Fibroblast of lung (primary cell): Measurements from ENCODE around the gene KRT38. TPM values are rescaled to one million over a fixed set of nuclear protein-coding genes. Genes with fewer than 3 reads are reported as not detected.

ENCODE experiments used
- DNase-seq, 2 donors: peaks; one replicate each; pipeline versions ENCODE4 v3.0.0 to v3.0.0-alpha.2; 2010; ENCODE audit warnings: low read depth in 2 of 2
- H2AFZ ChIP-seq: 2 replicates; pipeline ENCODE4 v1.5.1; 2012; ENCODE audit warnings: low read length, control low read depth, inconsistent platforms
- H3K27ac ChIP-seq: 2 replicates; pipeline ENCODE4 v1.5.1; 2011; ENCODE audit warnings: low read length, control low read depth; ENCODE audit not compliant: insufficient read depth
- H3K27me3 ChIP-seq: 2 replicates; pipeline ENCODE4 v1.5.1; 2011; ENCODE audit warnings: mild to moderate bottlenecking, low read length; ENCODE audit not compliant: control insufficient read depth, insufficient read depth
- H3K36me3 ChIP-seq: 2 replicates; pipeline ENCODE4 v1.5.1; 2011; ENCODE audit warnings: low read length; ENCODE audit not compliant: control insufficient read depth, insufficient read depth
- H3K4me1 ChIP-seq: 2 replicates; pipeline ENCODE4 v1.5.1; 2011; ENCODE audit warnings: low read length; ENCODE audit not compliant: control insufficient read depth, insufficient read depth; ENCODE audit errors: extremely low read depth
- H3K4me2 ChIP-seq: 2 replicates; pipeline ENCODE4 v1.5.1; 2011; ENCODE audit warnings: low read length, control low read depth; ENCODE audit not compliant: insufficient read depth; ENCODE audit errors: extremely low read depth
- H3K4me3 ChIP-seq, 4 experiments: fragments of 200-600 bp in 1 of 4; sonication (generic) in 1 of 4; replicated peaks in 1 of 4; 2 replicates each; pipeline ENCODE4 v1.5.1; 2011 to 2016; ENCODE audit warnings: low read length in 4 of 4, low read depth in 3 of 4, mild to moderate bottlenecking in 3 of 4, control low read depth in 2 of 4, inconsistent platforms in 1 of 4, mixed read lengths in 1 of 4; ENCODE audit not compliant: insufficient read depth in 1 of 4; ENCODE audit errors: control extremely low read depth in 1 of 4
- H3K79me2 ChIP-seq: 2 replicates; pipeline ENCODE4 v1.5.1; 2012; ENCODE audit warnings: mild to moderate bottlenecking, low read length, inconsistent platforms; ENCODE audit not compliant: control insufficient read depth, insufficient read depth
- H3K9ac ChIP-seq: 2 replicates; pipeline ENCODE4 v1.5.1; 2011; ENCODE audit warnings: mild to moderate bottlenecking, low read length, control low read depth; ENCODE audit not compliant: insufficient read depth
- H3K9me3 ChIP-seq: 2 replicates; pipeline ENCODE4 v1.5.1; 2012; ENCODE audit warnings: low read depth, low read length; ENCODE audit not compliant: control insufficient read depth, insufficient read depth
- H4K20me1 ChIP-seq: 2 replicates; pipeline ENCODE4 v1.5.1; 2011; ENCODE audit warnings: low read length; ENCODE audit not compliant: control insufficient read depth, insufficient read depth; ENCODE audit errors: extremely low read depth
- EZH2 ChIP-seq: IDR thresholded peaks from 2 replicates; pipeline ENCODE4 v1.5.1; 2012; ENCODE audit warnings: low read length, control low read depth, mild to moderate bottlenecking; ENCODE audit errors: missing control alignments
- polyA plus RNA-seq, 2 donors: library from polyadenylated mRNA; depleted of rRNA in 1 of 2; stranded (reverse) in 1 of 2; unstranded in 1 of 2; fragments of >200 nt; gene quantifications; 2 replicates each; pipeline ENCODE4 v1.2.1, GENCODE V29; 2011 to 2012; ENCODE audit warnings: missing spikeins in 1 of 2
- total RNA-seq: library from RNA; depleted of rRNA; stranded (reverse); fragments of >200 nt; gene quantifications from 2 replicates; pipeline ENCODE4 v1.2.1, GENCODE V29; 2014
- TF ChIP-seq, protein P1 (sequence below), 2 donors: IDR thresholded peaks in 1 of 2; conservative IDR thresholded peaks in 1 of 2; 1 replicate in 1 of 2; 2 replicates in 1 of 2; pipeline ENCODE4 v1.5.1; 2011 to 2012; ENCODE audit warnings: low read length in 2 of 2, control low read depth in 1 of 2, inconsistent platforms in 1 of 2, low read depth in 1 of 2, mild to moderate bottlenecking in 1 of 2

KRT38 gene
- total and polyA plus RNA-seq, 2 donors (not counting 1 experiment from before 2014, with no cell fraction given), result under 0.01 to 0.02 TPM

DNA sequence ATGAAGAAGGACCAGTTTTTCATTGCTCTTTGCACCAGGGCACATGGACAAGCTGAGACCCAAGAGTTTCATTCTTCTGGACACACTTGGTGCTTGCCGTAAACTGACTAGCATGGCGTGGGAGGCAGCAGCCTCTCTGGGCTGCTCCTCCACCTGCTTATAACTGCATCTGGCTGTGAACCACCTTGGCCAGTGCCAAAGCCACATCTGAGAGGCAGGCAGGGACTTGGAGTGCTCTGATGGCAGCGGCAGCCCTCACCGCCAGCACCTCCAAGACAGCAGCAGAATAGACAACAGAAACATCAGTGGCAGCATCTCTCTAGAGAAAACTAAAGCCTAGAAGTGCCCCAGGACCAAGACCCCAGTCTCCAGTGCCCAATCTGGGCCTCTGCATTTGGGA is 21.1 kb downstream of the KRT38 start:
- Histone ChIP-seq H2AFZ (no peak overlapping the region), H3K27ac (no peak overlapping the region), H3K36me3 (no peaks in the 10 kb centered on the region), H3K4me1 (peaks cover 7% of the 10 kb centered on the region), H3K9me3 (no peaks in the 10 kb centered on the region), H3K79me2 (no peaks in the 10 kb centered on the region), H3K9ac (no peak overlapping the region), H3K4me2 (no peak overlapping the region), H3K27me3 (peaks cover 2% of the 10 kb centered on the region), H3K4me3 (no peak overlapping the region), H4K20me1 (no peaks in the 10 kb centered on the region)
- no peak for TF ChIP-seq EZH2
- TF ChIP-seq, protein P1, sequence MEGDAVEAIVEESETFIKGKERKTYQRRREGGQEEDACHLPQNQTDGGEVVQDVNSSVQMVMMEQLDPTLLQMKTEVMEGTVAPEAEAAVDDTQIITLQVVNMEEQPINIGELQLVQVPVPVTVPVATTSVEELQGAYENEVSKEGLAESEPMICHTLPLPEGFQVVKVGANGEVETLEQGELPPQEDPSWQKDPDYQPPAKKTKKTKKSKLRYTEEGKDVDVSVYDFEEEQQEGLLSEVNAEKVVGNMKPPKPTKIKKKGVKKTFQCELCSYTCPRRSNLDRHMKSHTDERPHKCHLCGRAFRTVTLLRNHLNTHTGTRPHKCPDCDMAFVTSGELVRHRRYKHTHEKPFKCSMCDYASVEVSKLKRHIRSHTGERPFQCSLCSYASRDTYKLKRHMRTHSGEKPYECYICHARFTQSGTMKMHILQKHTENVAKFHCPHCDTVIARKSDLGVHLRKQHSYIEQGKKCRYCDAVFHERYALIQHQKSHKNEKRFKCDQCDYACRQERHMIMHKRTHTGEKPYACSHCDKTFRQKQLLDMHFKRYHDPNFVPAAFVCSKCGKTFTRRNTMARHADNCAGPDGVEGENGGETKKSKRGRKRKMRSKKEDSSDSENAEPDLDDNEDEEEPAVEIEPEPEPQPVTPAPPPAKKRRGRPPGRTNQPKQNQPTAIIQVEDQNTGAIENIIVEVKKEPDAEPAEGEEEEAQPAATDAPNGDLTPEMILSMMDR (conservative IDR thresholded peaks at IDR 0.05 in 1 of 2, IDR thresholded peaks at IDR 0.05 in 1 of 2; ENCODE audit: low read depth in 1 of 2, low read length in 2 of 2), result no peak
- no peak for DNase-seq

DNA sequence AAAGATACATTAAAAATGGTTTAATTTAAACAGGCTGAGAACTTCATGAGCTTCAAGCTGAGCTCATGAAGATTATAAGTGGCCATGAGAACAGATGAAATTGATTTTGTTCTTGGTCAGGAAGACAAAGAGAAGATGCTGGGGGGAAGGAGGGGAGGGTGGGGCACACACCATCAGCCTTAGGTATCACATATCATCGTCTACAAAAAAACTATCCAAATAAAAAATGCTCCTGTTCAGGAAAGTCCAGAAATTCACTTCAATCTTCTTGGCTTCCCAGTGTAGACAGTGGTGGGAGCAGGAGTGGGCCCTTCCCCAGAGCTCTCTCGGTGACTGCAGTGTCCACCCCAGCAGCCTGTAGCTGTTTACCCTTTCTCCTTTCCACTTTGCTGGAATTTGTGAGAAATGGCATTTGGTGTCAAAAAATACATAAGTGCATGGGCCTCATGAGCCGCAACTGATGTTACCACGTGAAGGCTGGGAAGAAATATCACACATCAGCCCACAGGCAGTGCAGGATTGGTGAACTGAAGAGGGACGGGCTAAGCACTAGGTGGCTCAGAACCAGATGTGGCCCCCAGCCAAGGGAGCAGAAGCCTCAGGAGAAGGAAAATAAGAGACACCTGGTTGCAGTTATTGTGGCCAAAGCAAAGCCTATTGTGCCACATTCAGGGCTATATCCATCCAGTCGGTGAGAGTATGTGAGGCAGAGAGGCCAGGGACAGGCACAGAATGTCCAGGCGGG is 22.5 kb downstream of the KRT38 start:
- Histone ChIP-seq H3K4me3 (no peak overlapping the region), H3K27ac (no peak overlapping the region), H3K4me1 (peaks cover 7% of the 10 kb centered on the region), H3K27me3 (peaks cover 2% of the 10 kb centered on the region), H4K20me1 (no peaks in the 10 kb centered on the region), H2AFZ (no peak overlapping the region), H3K9me3 (no peaks in the 10 kb centered on the region), H3K4me2 (no peak overlapping the region), H3K36me3 (no peaks in the 10 kb centered on the region), H3K79me2 (no peaks in the 10 kb centered on the region), H3K9ac (no peak overlapping the region)
- no peak for DNase-seq
- TF ChIP-seq EZH2, result no peak
- TF ChIP-seq, protein P1 (conservative IDR thresholded peaks at IDR 0.05 in 1 of 2, IDR thresholded peaks at IDR 0.05 in 1 of 2; ENCODE audit: low read depth in 1 of 2, low read length in 2 of 2), result no peak

DNA sequence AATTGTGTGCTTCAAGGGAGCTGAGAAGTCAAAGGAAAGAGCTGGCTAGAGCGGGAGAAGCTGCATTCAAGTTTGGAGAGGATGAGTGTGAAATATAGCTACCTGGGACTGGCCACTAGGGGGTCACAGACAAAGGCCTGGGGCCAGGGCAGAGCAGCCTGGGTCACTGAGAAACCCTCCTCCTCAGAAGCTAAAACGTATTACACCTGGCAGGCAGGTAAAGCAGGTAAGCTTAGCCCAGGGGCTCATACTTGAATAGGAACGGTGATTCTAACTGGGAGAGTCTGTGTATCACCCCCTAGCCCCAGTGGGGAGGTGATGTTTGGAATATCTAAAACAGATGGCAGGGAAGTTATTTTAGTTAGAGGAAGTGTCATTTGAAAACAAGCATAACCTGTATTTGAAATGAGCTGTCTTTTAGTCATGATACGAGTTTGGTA is 23.2 kb downstream of the KRT38 start:
- H3K4me2 ChIP-seq, result no peak overlapping the region
- no peaks in the 10 kb centered on the region for H3K36me3 ChIP-seq
- H3K79me2 ChIP-seq, result no peaks in the 10 kb centered on the region
- TF ChIP-seq EZH2, result no peak
- TF ChIP-seq, protein P1 (conservative IDR thresholded peaks at IDR 0.05 in 1 of 2, IDR thresholded peaks at IDR 0.05 in 1 of 2; ENCODE audit: low read depth in 1 of 2, low read length in 2 of 2), result peak in 1 of 2 donors; percentile 12
- no peak overlapping the region for H3K4me3 ChIP-seq
- no peaks in the 10 kb centered on the region for H3K9me3 ChIP-seq
- H3K4me1 ChIP-seq, result peaks cover 7% of the 10 kb centered on the region
- H2AFZ ChIP-seq, result no peak overlapping the region
- no peaks in the 10 kb centered on the region for H3K27me3 ChIP-seq
- no peak overlapping the region for H3K27ac ChIP-seq
- no peak for DNase-seq
- no peak overlapping the region for H3K9ac ChIP-seq
- H4K20me1 ChIP-seq, result no peaks in the 10 kb centered on the region
